Sigmoid colon (tissue), 7 donors: ENCODE results near the gene TMPRSS9. TPM values are rescaled to one million over a fixed set of nuclear protein-coding genes. Genes with fewer than 3 reads are reported as not detected.

Experiments used
- DNase-seq: peaks from one replicate; pipeline ENCODE4 v3.0.0-alpha.2; 2019
- H3K27ac ChIP-seq, 4 donors: fragments of 200-600 bp; sonication (generic); one replicate each; pipeline ENCODE4 v1.5.1; 2016 to 2019; ENCODE audit warnings: mild to moderate bottlenecking in 1 of 4
- H3K27me3 ChIP-seq, 3 donors: fragments of 200-600 bp; sonication (generic); one replicate each; pipeline ENCODE4 v1.5.1; 2019; ENCODE audit warnings: mild to moderate bottlenecking in 1 of 3
- H3K36me3 ChIP-seq, 4 donors: fragments of 200-600 bp; sonication (generic); one replicate each; pipeline ENCODE4 v1.5.1; 2016 to 2019
- H3K4me1 ChIP-seq, 4 donors: fragments of 200-600 bp; sonication (generic); one replicate each; pipeline ENCODE4 v1.5.1; 2017 to 2019
- H3K4me3 ChIP-seq, 4 donors: fragments of 200-600 bp; sonication (generic); one replicate each; pipeline ENCODE4 v1.5.1; 2017 to 2019; ENCODE audit warnings: mild to moderate bottlenecking in 2 of 4, moderate library complexity in 1 of 4
- H3K9me3 ChIP-seq, 4 donors: fragments of 200-600 bp in 3 of 4; sonication (generic) in 3 of 4; one replicate each; pipeline versions ENCODE4 v1.5.1 to v1.6.1; 2013 to 2019
- CTCF ChIP-seq, 4 experiments: fragments of 450-650 bp in 3 of 4; fragments of 200-600 bp in 1 of 4; IDR thresholded peaks; one replicate each; pipeline ENCODE4 v1.5.1; 2016 to 2019; ENCODE audit warnings: antibody characterized with exemption in 4 of 4, mild to moderate bottlenecking in 3 of 4, moderate library complexity in 2 of 4
- EP300 ChIP-seq, 4 donors: sonication (generic); formaldehyde crosslinking; IDR thresholded peaks; one replicate each; pipeline ENCODE4 v1.6.1; 2017; ENCODE audit warnings: antibody characterized with exemption in 4 of 4
- POLR2A ChIP-seq, 2 donors: fragments of 450-650 bp; IDR thresholded peaks; one replicate each; pipeline ENCODE4 v1.6.1; 2016; ENCODE audit warnings: antibody characterized with exemption in 2 of 2, mild to moderate bottlenecking in 2 of 2, moderate library complexity in 2 of 2
- POLR2AphosphoS5 ChIP-seq, 4 donors: sonication (generic); formaldehyde crosslinking; IDR thresholded peaks; one replicate each; pipeline ENCODE4 v1.6.1; 2017; ENCODE audit warnings: antibody characterized with exemption in 4 of 4
- WGBS, 2 donors: extraction: QIAGEN DNeasy Blood & Tissue Kit; methylation state at CpG; one replicate each; pipeline ENCODE4 v1.1.7; 2013; 5-methylcytosine and 5-hydroxymethylcytosine counted together
- intact Hi-C: fragments of 100-400 bp; cut with DNase I; formaldehyde crosslinking; loops from one replicate; pipeline ENCODE4 v1.15.1; 2023
- polyA plus RNA-seq, 3 donors: library from polyadenylated mRNA; stranded (reverse); fragments of 200-250 nt; gene quantifications; one replicate each; pipeline ENCODE4 v1.2.3, GENCODE V29; 2013
- total RNA-seq, 4 donors: library from RNA; depleted of rRNA; stranded (reverse); fragments of >200 nt; gene quantifications; one replicate each; pipeline ENCODE4 v1.1.0, GENCODE V29; 2016
- donor health status: healthy with polysubstance abuse.
- donor health status: Bipolar disorder and iron deficiency.
- donor health status: healthy.

Gene TMPRSS9
- total and polyA plus RNA-seq, 7 donors: 0.16 to 0.68 (median 0.27) TPM; not detected in 3

GRCh38 chr19:2398735-2399305 is 38.8 kb downstream of the TMPRSS9 start:
- intact Hi-C loops: no loop called here
- WGBS, 2 donors: 89 to 92% methylated on average over 14 of the region's 14 CpGs
- Histone ChIP-seq H3K27me3 (peaks cover 0 to 11% (median 4%) of the 10 kb centered on the region in 3 donors), H3K4me3 (no peak overlapping the region), H3K9me3 (no peaks in the 10 kb centered on the region), H3K4me1 (no peaks in the 10 kb centered on the region), H3K27ac (no peak overlapping the region), H3K36me3 (no peaks in the 10 kb centered on the region)
- no peak for TF ChIP-seq POLR2AphosphoS5 (IDR thresholded peaks at IDR 0.05)
- TF ChIP-seq CTCF (IDR thresholded peaks at IDR 0.05): no peak
- no peak for TF ChIP-seq EP300 (IDR thresholded peaks at IDR 0.05)
- no peak for TF ChIP-seq POLR2A (IDR thresholded peaks at IDR 0.05)
- DNase-seq: no peak

- Histone ChIP-seq H3K4me1 (no peaks in the 10 kb centered on the region), H3K9me3 (no peaks in the 10 kb centered on the region), H3K4me3 (no peak overlapping the region), H3K36me3 (no peaks in the 10 kb centered on the region), H3K27ac (no peak overlapping the region), H3K27me3 (peaks cover 0 to 11% (median 4%) of the 10 kb centered on the region in 3 donors)
- DNase-seq: no peak
- 95% methylated on average over 4 of the region's 4 CpGs for WGBS, 2 donors
- intact Hi-C loops: no loop called here
- TF ChIP-seq EP300 (IDR thresholded peaks at IDR 0.05) (no peak), CTCF (IDR thresholded peaks at IDR 0.05) (no peak), POLR2A (IDR thresholded peaks at IDR 0.05) (no peak), POLR2AphosphoS5 (IDR thresholded peaks at IDR 0.05) (no peak)
These were observed 39.5 kb downstream of the TMPRSS9 start for GRCh38 chr19:2399582-2399981.

- intact Hi-C loops: no loop called here
- H3K4me3 ChIP-seq: no peak overlapping the region
- no peaks in the 10 kb centered on the region for H3K9me3 ChIP-seq
- H3K36me3 ChIP-seq: no peaks in the 10 kb centered on the region
- no peak for TF ChIP-seq POLR2A (IDR thresholded peaks at IDR 0.05)
- no peak for TF ChIP-seq EP300 (IDR thresholded peaks at IDR 0.05)
- no peak for TF ChIP-seq CTCF (IDR thresholded peaks at IDR 0.05)
- TF ChIP-seq POLR2AphosphoS5 (IDR thresholded peaks at IDR 0.05): no peak
- 86 to 88% methylated on average over 25 of the region's 25 CpGs for WGBS, 2 donors
- no peak for DNase-seq
- peaks cover 0 to 11% (median 0%) of the 10 kb centered on the region in 3 donors for H3K27me3 ChIP-seq
- H3K4me1 ChIP-seq: no peaks in the 10 kb centered on the region
- H3K27ac ChIP-seq: no peak overlapping the region
These were observed 48.2 kb downstream of the TMPRSS9 start for GRCh38 chr19:2408247-2408646.

- intact Hi-C loops: no loop called here
- H3K27ac ChIP-seq: no peak overlapping the region
- WGBS, 2 donors: 83 to 94% methylated on average over 7 of the region's 7 CpGs
- no peak for TF ChIP-seq CTCF (IDR thresholded peaks at IDR 0.05)
- TF ChIP-seq POLR2AphosphoS5 (IDR thresholded peaks at IDR 0.05): no peak
- TF ChIP-seq POLR2A (IDR thresholded peaks at IDR 0.05): no peak
- no peak for TF ChIP-seq EP300 (IDR thresholded peaks at IDR 0.05)
- no peaks in the 10 kb centered on the region for H3K9me3 ChIP-seq
- H3K27me3 ChIP-seq: peaks cover 0 to 11% (median 0%) of the 10 kb centered on the region in 3 donors
- H3K4me1 ChIP-seq: no peaks in the 10 kb centered on the region
- DNase-seq: no peak
- H3K4me3 ChIP-seq: no peak overlapping the region
- no peaks in the 10 kb centered on the region for H3K36me3 ChIP-seq
These were observed 49.4 kb downstream of the TMPRSS9 start for GRCh38 chr19:2409352-2409912.
